Inferior parietal cortex (tissue), 1 donor: ENCODE data around the gene DNM3.
"Not testable (repeated sequence)": the region's sequence is repeated elsewhere in the genome, so short reads cannot be mapped to it uniquely, and the experiment has no call there.

Source experiments
- DNase-seq: peaks from one replicate; pipeline ENCODE4 v3.0.0-alpha.2; 2016; ENCODE audit errors: extremely low spot score

DNM3 gene

DNA sequence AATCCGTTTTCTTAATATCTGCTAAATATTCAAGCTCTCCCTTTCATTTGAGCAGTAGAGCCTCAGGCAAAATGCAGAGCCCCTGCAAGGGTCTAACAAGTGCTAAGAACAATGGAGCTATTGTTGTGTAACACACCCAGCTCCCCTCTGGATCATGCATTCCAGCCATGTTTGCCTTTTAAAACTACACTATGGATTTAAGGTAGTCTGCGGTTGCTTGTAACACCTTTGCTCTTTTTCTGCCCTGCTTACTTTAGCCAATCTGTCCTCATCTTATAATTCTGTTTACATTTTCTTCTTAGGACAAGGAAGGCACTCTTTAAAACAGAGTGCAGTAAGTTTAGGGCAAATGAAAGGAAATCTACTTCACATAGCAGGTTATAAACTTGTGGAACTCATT lies 519.2 kb downstream of the DNM3 start:
- DNase-seq: no peak

GRCh38 chr1:172360985-172361384 lies 519.7 kb downstream of the DNM3 start:
- no peak for DNase-seq

DNA sequence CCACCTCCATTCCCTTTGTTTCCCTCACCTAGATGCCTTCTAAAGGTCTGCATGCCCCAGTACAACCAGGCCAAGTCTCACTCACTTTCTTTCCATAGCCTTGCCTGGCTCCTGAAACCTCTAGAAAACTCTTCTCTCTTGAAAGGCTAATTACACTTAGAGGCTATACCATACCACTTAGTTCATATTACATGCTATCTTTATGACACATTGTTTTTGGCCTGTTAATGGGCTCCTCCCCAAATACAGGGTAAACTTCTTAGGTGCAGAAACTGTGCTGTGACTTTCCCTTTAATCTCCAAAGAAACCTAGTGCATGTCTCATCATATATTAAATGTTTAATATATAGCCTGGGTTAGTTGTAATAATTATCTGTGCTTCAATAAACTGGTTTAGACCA lies 522.6 kb downstream of the DNM3 start:
- no peak for DNase-seq

DNA sequence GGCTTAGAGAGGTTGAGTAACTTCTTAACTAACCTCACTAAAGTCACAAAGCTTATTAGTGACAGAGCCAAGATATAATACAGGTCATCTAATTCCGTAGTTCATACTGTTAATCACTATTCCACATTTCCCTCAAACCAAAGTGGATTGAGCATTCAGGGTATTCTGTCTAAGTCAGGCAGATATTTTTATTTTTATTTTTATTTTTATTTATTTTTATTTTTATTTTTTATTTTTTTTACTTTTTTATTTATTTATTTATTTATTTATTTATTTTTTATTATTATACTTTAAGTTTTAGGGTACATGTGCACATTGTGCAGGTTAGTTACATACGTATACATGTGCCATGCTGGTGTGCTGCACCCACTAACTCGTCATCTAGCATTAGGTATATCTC lies 530.3 kb downstream of the DNM3 start:
- not testable (repeated sequence) for DNase-seq

DNA sequence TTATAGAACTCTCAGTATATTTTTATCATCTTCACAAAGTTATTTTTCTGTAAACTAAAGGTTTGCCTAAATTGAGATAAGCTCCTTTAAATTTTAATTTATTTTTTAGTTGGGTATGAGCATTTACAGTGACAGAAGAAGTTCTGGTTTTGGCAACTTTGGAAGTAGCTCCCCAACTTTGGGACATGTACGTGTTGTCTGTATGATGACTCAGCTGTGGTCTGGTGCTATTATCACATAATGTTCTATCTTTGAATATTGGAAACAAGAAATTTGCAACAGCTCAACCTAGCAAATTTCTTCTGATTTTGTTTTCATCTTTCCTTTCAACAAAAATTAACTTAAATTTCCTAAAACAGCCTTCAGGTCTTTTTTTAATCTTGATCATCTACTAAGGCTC lies 532.6 kb downstream of the DNM3 start:
- no peak for DNase-seq

DNA sequence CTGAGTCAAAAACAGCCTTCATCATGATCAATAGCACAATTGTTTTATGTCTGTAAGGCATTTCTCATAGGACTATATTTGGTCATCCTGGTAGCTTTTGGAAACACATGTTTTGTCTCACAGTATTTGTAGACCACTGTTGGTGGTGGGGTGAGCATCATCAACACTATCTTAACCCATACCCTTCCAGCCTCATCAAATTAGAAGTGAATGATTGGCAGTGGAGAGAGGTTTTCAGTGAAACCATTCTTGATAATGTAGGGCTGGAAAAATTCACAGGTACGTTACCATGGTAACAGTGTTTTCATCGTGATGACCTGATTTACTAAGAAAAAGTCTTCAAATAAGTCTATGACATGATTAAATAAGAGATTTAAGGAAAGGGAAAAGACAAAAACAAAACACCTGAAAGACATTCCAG lies 533.9 kb downstream of the DNM3 start:
- no peak for DNase-seq

GRCh38 chr1:172376431-172376830 lies 535.1 kb downstream of the DNM3 start:
- no peak for DNase-seq

- no peak for DNase-seq
These were observed 536.3 kb downstream of the DNM3 start for GRCh38 chr1:172377565-172377964.

GRCh38 chr1:172378109-172378760 lies 536.9 kb downstream of the DNM3 start:
- no peak for DNase-seq

DNA sequence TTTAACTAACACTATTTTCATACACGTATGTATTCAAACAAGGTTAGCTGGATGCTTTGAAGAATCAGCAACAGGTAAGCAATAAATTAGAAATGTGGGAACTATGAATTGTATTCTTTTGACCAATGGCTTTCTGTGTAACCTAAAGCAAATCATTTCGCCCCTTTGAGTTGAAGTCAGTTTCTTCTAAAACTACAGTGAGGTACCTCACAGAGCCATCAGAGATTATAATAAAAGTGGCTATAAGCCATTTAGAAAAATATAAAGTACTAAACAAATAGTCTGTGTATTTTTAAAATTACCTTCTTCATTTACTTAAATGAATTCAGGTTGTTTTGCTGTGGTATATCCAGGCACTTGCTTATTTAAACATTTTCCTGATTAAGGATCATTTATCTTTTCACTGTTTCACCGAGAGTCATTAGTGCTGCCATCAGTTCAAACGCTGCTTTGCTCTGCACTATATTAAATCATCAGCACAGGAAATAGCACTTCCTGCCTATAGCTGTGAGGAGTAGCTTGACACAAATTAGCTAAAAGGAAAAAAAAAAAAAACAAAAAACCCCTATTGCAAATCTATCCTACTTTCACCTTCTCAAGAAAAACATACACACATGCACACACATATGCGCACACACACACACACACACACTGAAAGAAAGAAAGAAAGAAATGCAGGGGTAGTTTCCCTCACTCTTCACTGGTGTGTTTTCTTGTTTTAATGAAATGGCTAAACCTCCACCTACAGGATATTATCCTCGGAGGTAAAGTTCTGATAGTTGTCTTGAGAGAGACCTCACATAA lies 539.3 kb downstream of the DNM3 start:
- DNase-seq: no peak

GRCh38 chr1:172381946-172382345 lies 540.6 kb downstream of the DNM3 start:
- no peak for DNase-seq

DNA sequence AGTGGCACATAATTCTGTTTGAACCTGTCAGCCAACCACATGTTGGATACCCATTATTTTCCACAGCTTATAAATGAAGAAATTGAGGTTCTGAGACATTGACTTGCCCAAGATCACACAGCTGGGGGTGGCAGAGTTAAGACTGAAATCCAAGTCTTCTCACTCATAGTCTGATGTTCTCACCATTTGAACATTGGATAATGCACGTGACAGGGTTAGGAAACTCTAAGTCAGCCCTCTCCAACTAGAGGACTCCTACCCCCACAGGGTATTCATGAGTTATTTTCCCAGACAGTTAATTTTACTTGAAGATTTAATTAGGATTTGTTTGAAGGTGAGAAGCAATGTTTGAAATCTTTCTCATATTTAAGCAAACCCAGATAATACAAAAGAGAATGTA lies 541.1 kb downstream of the DNM3 start:
- DNase-seq: no peak

DNA sequence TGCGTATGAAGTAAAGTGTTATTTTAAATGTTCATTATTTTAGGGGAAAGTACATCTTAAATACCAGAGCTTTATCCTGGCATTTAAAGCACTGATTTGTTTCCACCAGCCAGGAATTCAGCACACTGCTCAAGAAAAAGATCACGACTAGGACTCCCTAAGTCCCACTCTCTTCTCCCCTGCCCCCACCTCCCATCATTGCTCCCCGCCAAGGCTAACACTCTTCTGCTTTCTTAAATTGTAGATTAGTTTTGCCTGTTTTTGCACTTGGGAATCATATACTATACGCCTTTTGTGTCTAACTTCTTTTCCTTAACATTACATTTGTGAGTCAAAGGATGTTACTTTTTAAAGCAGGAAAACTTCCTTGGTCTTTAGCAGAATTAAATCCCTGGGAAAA lies 541.7 kb downstream of the DNM3 start:
- no peak for DNase-seq

DNA sequence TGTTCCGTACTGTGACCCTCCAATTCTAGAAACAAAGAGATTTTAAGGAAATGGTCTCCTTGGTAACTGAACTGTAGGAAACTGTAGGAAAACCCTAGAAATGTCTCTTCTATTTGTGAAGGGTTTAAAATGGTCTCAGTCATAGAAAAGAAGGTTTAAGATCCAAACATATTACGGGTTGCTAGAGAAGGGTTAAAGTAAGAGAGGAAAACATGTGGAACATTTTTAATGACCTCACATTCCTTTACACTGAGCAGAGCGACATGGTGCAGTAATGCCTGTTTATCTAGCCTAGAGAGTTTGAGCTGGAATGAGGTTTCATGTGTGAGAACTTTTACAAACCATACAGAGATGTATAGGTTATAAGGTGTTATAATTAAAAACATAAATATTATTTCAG lies 542.2 kb downstream of the DNM3 start:
- DNase-seq: no peak

DNA sequence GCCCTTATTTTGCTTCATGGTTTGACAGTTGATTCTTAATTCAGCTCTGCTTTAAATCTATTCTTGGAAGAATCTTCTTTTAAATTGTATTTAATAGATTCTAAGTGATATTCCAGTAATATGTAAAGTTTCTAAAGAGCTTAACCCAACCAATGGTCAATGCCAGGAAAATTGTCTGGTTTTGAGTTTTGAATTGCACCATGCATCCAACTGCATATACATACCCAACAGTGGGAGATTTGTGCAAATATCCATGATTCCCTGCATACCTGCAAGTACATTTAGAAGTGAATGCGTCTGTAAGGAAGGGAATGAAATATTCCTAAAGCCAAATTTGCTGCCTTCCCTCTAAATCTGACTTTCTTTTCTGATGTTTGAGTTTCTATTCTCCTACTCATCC lies 543.4 kb downstream of the DNM3 start:
- no peak for DNase-seq

- DNase-seq: no peak
These were observed 544.7 kb downstream of the DNM3 start for GRCh38 chr1:172386046-172386445.

- DNase-seq: no peak
These were observed 547.2 kb downstream of the DNM3 start for GRCh38 chr1:172388490-172388889.

- DNase-seq: no peak
These were observed 549.0 kb downstream of the DNM3 start for GRCh38 chr1:172390301-172390682.

- no peak for DNase-seq
These were observed 549.6 kb downstream of the DNM3 start for GRCh38 chr1:172390683-172391551.

- DNase-seq: no peak
These were observed 550.7 kb downstream of the DNM3 start for GRCh38 chr1:172391976-172392375.

DNA sequence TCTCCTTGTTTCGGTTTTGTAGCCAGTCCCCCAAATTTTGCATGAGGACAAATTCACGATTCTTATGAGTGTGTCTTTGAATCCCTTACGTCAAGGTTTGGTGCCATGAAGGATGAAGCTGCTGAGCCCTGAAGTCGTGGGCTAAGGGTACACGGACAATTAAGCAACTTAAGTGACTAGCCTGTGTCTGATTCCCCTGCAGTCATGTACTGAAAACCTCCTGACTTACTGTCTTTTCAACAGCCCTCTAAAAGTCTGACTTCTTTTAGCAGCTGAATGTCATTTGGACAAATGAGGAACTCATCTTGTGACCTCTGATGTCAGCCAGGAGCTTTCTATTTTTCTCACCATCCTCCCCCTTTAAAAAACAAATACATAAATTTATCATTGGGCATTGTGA lies 552.1 kb downstream of the DNM3 start:
- no peak for DNase-seq

GRCh38 chr1:172394141-172394751 lies 552.9 kb downstream of the DNM3 start:
- no peak for DNase-seq
